HK-2 (cell line): ENCODE results near the gene HSPA1B.
A peak's percentile ranks its signal among the peaks of the same experiment; 100 is the strongest.
"Not testable (repeated sequence)": the region's sequence is repeated elsewhere in the genome, so short reads cannot be mapped to it uniquely, and the experiment has no call there.

Source experiments
- DNase-seq: peaks from one replicate; pipeline ENCODE4 v3.0.0-alpha.2; 2018; ENCODE audit not compliant: unreplicated experiment

HSPA1B gene

GRCh38 chr6:31827286-31828079, at the start of gene HSPA1B:
TSS of gene HSPA1B (plus strand) at chr6:31827738. CDS start at chr6:31827951, 213 bp downstream.
- peak; percentile 98 for DNase-seq

GRCh38 chr6:31778193-31778592, 49.3 kb upstream of the HSPA1B start:
- DNase-seq: no peak

- DNase-seq: no peak
Measured at GRCh38 chr6:31778999-31779885, 48.3 kb upstream of the HSPA1B start.

DNA sequence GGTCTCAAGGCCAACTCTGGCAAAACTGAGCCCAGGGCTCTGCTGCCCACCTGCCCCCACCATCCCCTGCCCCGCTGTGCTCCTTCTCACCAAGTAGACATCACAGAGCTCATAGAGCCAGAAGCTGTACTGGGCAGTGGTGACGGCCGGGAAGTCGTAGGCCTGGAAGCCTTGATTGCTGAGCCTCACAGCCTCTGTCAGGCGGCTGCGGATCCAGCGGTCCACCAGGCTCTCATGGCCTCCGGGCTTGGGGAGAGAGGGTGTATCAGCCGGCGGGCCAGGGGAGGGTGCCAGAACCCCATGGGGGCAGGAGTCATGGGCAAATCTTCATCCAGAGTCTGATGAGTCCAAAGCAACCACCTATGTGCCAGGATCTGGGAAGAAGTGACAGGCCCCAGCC, 47.6 kb upstream of the HSPA1B start:
- DNase-seq: no peak

- no peak for DNase-seq
Measured at GRCh38 chr6:31780507-31781243, 46.9 kb upstream of the HSPA1B start.

- DNase-seq: no peak
Measured at GRCh38 chr6:31781244-31782125, 46.1 kb upstream of the HSPA1B start.

- no peak for DNase-seq
Measured at GRCh38 chr6:31782126-31782855, 45.2 kb upstream of the HSPA1B start.

DNA sequence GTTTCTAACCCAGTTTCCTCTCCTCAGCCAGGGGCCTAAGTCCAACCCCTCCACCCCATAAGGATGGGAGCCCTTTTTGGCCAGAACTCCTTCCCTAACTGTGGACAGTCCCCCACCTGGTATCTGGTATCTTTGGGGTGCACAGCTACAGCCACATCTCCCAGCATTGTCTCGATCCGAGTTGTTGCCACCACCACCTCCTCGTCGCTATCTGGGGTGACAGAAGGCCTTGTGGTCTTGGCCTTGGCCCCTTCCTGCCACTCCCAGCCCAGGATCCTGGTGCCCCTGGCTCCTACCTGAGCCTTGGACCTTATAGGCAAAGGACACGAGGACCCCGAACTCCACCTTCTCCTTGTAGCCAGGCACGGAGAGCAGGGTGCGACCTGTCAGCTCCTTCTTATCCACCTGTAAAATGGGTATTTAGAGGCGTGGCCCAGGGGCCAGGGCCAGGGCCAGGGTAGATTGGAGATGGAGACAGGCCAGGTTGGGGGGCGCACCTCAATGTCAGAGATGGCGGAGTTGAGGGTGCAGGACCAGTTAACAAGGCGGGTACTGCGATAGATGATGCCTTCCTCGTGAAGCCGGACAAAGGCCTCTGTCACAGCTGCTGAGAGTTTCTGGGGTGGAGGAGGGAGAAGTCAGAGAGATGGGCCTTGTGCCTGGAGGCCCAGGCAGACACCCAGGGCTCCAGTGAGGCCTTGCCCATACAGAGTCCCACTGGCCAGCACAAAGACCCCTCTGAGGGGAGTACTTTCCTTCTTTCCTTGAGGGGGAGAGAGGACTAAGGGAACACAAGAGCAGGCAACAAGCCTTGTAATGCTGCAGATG, 43.2 kb upstream of the HSPA1B start:
- no peak for DNase-seq

- no peak for DNase-seq
Measured at GRCh38 chr6:31785475-31785874, 42.1 kb upstream of the HSPA1B start.

GRCh38 chr6:31791324-31792089, 36.0 kb upstream of the HSPA1B start:
- no peak for DNase-seq

DNA sequence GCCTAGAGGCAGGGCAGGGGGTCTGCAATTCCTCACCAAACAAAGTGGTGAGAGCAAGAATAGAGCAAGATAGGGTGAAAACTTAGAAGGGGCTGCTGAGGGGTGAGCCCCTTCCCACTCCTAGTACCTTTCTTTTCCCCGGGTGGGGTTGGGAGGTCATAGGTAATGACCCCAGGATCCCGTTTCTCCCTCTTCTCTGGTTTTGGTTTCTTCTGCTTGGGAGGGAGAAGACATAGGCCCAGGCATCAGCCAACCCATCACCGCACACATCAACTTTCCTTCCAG, 35.5 kb upstream of the HSPA1B start:
- DNase-seq: no peak

GRCh38 chr6:31792761-31793171, 34.8 kb upstream of the HSPA1B start:
- peak; percentile 89 for DNase-seq

- DNase-seq: not testable (repeated sequence)
Measured at GRCh38 chr6:31793927-31794245, 33.7 kb upstream of the HSPA1B start.

DNA sequence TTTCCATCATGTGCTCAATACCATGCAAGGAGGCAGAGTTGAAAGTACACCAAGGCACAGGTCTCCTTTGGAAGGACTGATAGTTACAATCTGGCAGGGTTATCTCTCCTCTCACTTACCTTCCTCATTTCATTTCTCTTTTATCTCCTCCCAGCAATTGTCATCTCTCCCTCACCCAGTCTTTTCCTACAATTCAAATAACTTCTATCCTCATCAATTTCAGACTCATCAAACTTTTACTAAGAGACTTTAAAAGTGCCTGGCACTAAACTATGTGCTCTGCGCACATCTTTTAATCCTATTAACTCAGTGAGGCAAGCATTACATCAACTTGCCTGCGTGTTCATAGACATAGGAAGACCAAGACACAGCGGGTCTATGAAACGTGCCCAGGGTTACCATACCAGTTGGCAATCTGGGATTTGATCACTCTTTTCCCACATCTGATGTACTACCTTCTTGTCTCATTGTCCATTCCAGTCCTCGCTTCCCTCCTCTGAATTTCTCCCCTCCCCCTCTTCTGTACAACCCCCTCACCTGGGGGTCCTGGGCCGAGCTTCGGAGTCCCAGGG, 33.2 kb upstream of the HSPA1B start:
- peak; percentile 36 for DNase-seq

DNA sequence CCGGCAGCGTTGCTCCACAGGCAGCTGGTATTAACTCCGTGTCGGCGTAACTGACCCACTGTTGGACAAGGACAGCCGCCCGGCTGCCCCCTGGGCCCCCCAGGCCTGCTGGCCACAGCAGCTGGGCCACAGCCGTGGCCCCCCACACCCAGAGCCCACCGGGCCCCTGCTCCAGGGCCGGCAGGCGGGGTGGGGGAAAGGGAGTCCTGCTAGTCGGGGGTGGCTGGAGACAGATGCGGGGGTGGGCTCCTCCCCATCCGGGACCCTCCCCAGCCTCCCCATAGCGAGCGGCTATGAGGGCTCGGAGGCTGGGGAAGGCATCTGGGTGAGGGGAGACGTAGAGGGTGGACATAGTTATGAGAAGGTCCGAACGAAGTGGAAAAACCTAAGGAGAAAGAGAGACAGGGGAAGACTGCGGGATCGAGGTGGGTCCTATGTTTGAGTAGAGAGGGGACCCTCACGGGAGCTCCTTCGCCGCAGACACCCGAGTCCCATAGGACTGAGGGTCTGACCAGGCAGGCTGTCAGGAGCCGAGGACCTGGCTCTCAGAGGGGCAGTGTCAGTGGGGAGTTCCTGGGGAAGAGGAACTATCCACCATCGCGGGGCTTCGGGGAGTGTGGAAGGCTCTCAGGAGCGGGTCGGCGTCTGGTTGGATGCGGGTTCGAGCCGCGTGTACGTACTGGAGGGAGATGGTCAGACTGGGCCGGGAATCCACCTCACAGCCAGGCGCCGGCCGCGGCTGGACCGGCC, 32.5 kb upstream of the HSPA1B start:
- DNase-seq: no peak

DNA sequence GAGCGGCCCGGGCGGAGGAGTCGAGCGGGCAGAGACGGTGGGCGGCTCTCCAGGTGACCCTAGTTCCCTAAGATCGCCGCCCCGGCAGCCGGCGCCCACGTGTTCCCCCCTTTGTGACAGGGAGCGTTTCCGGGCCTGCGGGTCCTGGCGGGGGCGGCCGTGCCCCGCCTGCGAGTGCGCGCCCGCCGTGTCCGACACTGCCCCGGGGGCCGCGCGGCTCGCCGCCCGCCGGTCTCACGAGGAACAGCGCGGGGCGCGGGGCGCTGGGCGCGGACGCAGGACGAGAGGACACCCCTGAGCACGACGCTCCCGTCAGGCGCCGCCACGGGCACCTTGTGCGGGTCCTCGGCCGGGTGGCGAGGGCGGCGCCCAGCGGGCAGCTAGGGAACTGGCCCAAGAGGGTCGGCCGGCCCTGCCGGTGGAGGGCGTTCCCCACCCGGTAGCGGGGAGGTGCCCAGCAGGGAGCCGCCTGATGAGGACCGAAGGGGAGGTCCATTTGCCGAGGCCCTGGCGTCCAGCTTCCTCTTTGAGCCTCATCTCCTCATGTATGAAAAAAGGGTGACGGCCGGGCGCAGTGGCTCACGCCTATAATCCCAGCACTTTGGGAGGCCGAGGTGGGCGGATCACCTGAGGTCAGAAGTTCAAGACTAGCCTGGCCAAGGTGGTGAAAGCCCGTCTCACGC, 31.8 kb upstream of the HSPA1B start, which contains the start of gene VARS1:
VARS1 (minus strand) TSS at position 137 of the 683 bp plus-strand sequence. CDS start 535 bp downstream, outside the sequence.
- DNase-seq: peak; percentile 95

GRCh38 chr6:31796993-31797385, 30.5 kb upstream of the HSPA1B start:
- no peak for DNase-seq
